T-cell (primary cell): ENCODE data around the gene SERPINB10. TPM values are rescaled to one million over a fixed set of nuclear protein-coding genes. Genes with fewer than 3 reads are reported as not detected.

Source experiments
- ATAC-seq, 4 experiments: fragments of 200-7000 bp in 3 of 4; fragments of 150-1000 bp in 1 of 4; cut with Tn5 transposase; replicated peaks in 1 of 4; 1 replicate in 3 of 4; 2 replicates in 1 of 4; pipeline ENCODE4 v1.10.0; 2021; ENCODE audit warnings: moderate library complexity in 3 of 4, mild to moderate bottlenecking in 2 of 4, moderate number of reproducible peaks in 1 of 4
- CTCF ChIA-PET, 2 donors: fragments of 300-600 bp; sonication (Branson Sonifier 250); formaldehyde crosslinking; loops; one replicate each; lab custom pipeline; 2022; ENCODE audit warnings: antibody characterized with exemption in 2 of 2; lab: Charles Lee
- POLR2A ChIA-PET, 2 donors: fragments of 300-600 bp; sonication (Branson Sonifier 250); formaldehyde crosslinking; loops; one replicate each; lab custom pipeline; 2022; ENCODE audit warnings: antibody characterized with exemption in 2 of 2; lab: Charles Lee
- DNase-seq, 35 experiments: peaks; one replicate each; pipeline versions ENCODE4 v3.0.0 to v3.0.0-alpha.2; 2013 to 2023
- H3K27ac ChIP-seq: one replicate; pipeline ENCODE4 v1.5.1; 2013; ENCODE audit warnings: low read length
- H3K27me3 ChIP-seq, 2 experiments: replicated peaks in 1 of 2; 1 replicate in 1 of 2; 2 replicates in 1 of 2; pipeline versions ENCODE4 v1.6.1 to v1.7.0; 2013; ENCODE audit warnings: low read length in 1 of 2, mixed read lengths in 1 of 2; ENCODE audit not compliant: control insufficient read depth in 2 of 2, insufficient read depth in 2 of 2; ENCODE audit errors: extremely low read depth in 1 of 2
- H3K36me3 ChIP-seq, 2 donors: 1 replicate in 1 of 2; 2 replicates in 1 of 2; pipeline versions ENCODE4 v1.6.1 to v1.7.0; 2013; ENCODE audit warnings: low read length in 1 of 2; ENCODE audit not compliant: control insufficient read depth in 2 of 2, insufficient read depth in 1 of 2; ENCODE audit errors: extremely low read depth in 1 of 2
- H3K4me1 ChIP-seq, 2 experiments: 1 replicate in 1 of 2; 2 replicates in 1 of 2; pipeline versions ENCODE4 v1.6.1 to v1.7.0; 2013; ENCODE audit warnings: low read length in 2 of 2, mixed read lengths in 1 of 2; ENCODE audit not compliant: insufficient read depth in 2 of 2, control insufficient read depth in 1 of 2; ENCODE audit errors: extremely low read depth in 1 of 2
- H3K4me3 ChIP-seq, 2 donors: 1 replicate in 1 of 2; 2 replicates in 1 of 2; pipeline versions ENCODE4 v1.5.1 to v1.7.0; 2013; ENCODE audit warnings: mild to moderate bottlenecking in 2 of 2, low read length in 1 of 2, moderate library complexity in 1 of 2; ENCODE audit not compliant: control insufficient read depth in 1 of 2; ENCODE audit errors: extremely low read depth in 1 of 2
- H3K9me3 ChIP-seq: 2 replicates; pipeline ENCODE4 v1.7.0; 2013
- H3K27ac Mint-ChIP-seq, 2 donors: one replicate each; pipeline ENCODE4 v1.8.0; 2020 to 2021; ENCODE audit warnings: mild to moderate bottlenecking in 2 of 2, mixed read lengths in 2 of 2
- H3K27me3 Mint-ChIP-seq, 2 donors: one replicate each; pipeline ENCODE4 v1.8.0; 2021 to 2022; ENCODE audit warnings: mixed read lengths in 2 of 2
- H3K36me3 Mint-ChIP-seq: one replicate; pipeline ENCODE4 v1.8.0; 2021; ENCODE audit warnings: mixed read lengths
- H3K4me1 Mint-ChIP-seq, 3 donors: one replicate each; pipeline ENCODE4 v1.8.0; 2020 to 2022; ENCODE audit warnings: mixed read lengths in 3 of 3, mild to moderate bottlenecking in 1 of 3
- H3K4me3 Mint-ChIP-seq, 3 donors: one replicate each; pipeline ENCODE4 v1.8.0; 2020 to 2022; ENCODE audit warnings: mild to moderate bottlenecking in 3 of 3, mixed read lengths in 3 of 3, moderate library complexity in 3 of 3
- H3K9me3 Mint-ChIP-seq, 3 donors: one replicate each; pipeline ENCODE4 v1.8.0; 2020 to 2022; ENCODE audit warnings: mixed read lengths in 3 of 3
- WGBS: methylation state at CpG from one replicate; pipeline ENCODE4 v1.1.5; 2013; ENCODE audit warnings: missing lambda C conversion rate; ENCODE audit not compliant: insufficient coverage; 5-methylcytosine and 5-hydroxymethylcytosine counted together
- total RNA-seq, 35 experiments: library from RNA in 6 of 35; stranded (reverse) in 6 of 35; fragments of 120-200 nt in 1 of 35; gene quantifications; one replicate each; pipeline versions ENCODE4 v1.2.1 to v1.2.4 and lab custom pipeline; 2013 to 2026

SERPINB10 gene
- total RNA-seq, 5 donors from 2014 or later (not counting 1 experiment from before 2014, with no cell fraction given): not detected

DNA sequence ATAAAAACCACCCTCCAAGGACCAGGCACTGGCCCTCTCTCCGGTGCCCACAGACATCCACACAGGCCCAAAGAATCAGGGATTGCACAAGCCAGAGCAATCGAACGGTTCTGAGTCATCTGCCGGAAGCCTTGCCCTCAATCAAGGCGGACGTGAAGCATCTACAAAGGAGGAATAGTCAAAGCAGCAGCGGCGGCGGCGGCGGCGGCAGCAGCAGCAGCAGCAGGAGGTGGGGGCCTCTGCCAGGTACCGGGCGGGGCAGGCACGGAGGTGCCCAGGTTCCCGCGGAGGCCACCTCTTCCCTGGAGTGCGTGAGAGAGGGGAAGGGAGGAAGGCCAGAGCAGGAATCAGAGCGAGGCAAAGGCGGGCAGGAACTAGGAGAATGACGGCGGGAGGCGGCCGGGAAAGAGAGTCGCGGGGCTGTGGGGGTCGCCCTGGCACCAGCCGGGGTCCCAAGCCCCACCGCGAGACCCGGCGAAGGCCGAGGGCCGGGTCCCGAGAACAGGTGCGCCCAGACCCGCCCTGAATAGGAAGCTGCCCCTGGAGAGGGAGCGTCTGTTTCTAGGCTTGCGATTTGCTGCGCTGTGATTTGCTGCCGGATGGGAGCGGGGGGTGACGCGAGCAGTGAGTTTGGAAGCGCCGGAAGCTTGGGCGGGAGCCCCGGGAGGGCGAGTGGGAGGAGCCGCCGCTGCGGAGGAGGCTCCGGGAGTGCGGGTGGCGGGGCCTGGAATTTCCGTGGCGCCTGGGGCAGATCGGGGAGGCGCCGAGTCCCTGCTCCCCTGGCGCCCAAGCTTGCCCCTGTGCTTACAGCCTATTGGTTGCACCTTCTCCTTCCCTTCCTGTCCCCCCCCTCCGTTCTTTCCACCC lies 62.4 kb downstream of the SERPINB10 start, which contains the start of gene SERPINB8:
Gene SERPINB8 (plus strand): TSS at position 140 of the 867 bp plus-strand sequence. CDS start 8,228 bp downstream, outside the sequence.
- POLR2A ChIA-PET: no interaction called here
- H3K4me3 Mint-ChIP-seq: peak within 1 kb of the TSS; percentile 92 to 99 (median 93)

DNA sequence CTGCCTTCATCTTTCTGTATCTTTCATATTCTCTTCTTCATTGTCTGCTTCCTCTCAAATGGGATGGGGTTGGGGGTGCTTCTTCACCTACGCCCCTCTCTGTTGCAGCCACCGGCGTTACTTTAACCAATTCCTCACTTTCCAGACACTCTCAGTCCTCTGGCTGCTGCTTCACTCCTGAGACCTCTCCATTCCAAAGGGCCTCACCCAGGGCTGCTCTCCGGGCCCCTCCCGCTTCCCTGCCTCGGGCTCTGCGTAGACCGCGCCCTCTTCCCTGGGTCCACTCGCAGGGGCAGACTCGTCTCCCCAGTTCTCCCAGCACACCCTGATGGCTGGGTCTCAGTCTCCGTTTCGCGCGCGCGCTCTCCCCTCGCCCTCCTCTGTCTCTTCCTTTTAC lies 63.0 kb downstream of the SERPINB10 start:
- Mint-ChIP-seq H3K27me3 (no peaks in the 10 kb centered on the region), H3K4me1 (peaks cover 29 to 48% (median 38%) of the 10 kb centered on the region in 3 donors), H3K27ac (peak overlapping the region; percentile 83 to 96), H3K9me3 (no peaks in the 10 kb centered on the region), H3K36me3 (no peaks in the 10 kb centered on the region), H3K4me3 (peak overlapping the region; percentile 92 to 99 (median 93))
- Histone ChIP-seq H3K27me3 (no peaks in the 10 kb centered on the region), H3K36me3 (no peaks in the 10 kb centered on the region), H3K27ac (peak overlapping the region; percentile 83), H3K9me3 (no peaks in the 10 kb centered on the region), H3K4me3 (peak overlapping the region; percentile 77 to 86), H3K4me1 (peaks cover 4 to 14% of the 10 kb centered on the region in 2 experiments)
- ATAC-seq (no peak), DNase-seq (no peak)
- 67% methylated on average over 16 of the region's 18 CpGs for WGBS
- POLR2A ChIA-PET: no interaction called here
- CTCF ChIA-PET: no interaction called here

More for the DNA sequence above, 62.4 kb downstream of the SERPINB10 start, which contains the start of gene SERPINB8:
- Histone ChIP-seq H3K4me3 (peak within 1 kb of the TSS; percentile 77 to 86), H3K27me3 (no peaks in the 10 kb centered on the region), H3K4me1 (peaks cover 4 to 14% of the 10 kb centered on the region in 2 experiments), H3K27ac (peak within 1 kb of the TSS; percentile 83), H3K9me3 (no peaks in the 10 kb centered on the region), H3K36me3 (no peaks in the 10 kb centered on the region)
- peak; percentile 87 to 92 (median 90) for ATAC-seq
- peak; percentile 58 to 86 (median 72) for DNase-seq
- no peaks in the 10 kb centered on the region for H3K9me3 Mint-ChIP-seq
- H3K36me3 Mint-ChIP-seq: no peaks in the 10 kb centered on the region
- H3K27ac Mint-ChIP-seq: peak within 1 kb of the TSS; percentile 95 to 96
- peaks cover 28 to 46% (median 37%) of the 10 kb centered on the region in 3 donors for H3K4me1 Mint-ChIP-seq
- WGBS: under 1% methylated on average over 53 of the region's 62 CpGs
- H3K27me3 Mint-ChIP-seq: no peaks in the 10 kb centered on the region
- CTCF ChIA-PET: interaction anchor here in 1 of 2 donors (0.6 kb wide), 1 partner anchor 989 kb away, joined by 3 read pairs; no protein-coding TSS in a partner anchor

DNA sequence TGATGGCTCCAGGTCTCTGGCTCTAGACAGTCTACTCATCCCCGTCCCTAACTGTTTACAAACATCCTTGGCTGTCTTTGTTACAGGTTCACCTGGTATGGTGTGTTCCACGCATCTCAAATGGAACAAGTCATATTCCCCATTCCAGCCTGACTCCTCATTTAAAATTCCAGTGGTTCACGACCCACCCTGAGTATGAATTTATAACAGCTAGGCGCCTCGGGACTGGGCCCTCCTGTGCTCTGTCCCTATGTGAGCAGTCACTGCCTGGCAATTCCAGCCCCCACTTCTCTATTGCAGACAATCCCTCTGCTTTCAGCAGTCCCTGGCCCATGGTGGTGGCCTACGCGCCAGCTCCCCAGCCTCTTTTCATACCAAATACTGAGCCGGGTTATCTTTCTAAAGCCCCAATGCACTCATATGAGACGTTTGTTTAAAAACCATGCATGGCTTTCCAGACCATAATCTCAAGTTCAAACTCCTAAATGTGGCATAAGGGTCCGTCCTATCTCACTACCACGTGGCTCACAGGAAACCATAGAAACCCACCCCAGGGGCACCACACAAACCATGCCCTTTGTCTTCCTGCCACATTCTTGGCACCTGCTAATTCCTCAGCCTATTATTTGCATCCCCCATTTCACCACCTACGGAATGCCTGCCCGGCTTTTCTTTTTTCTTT lies 63.7 kb downstream of the SERPINB10 start:
- H3K4me1 ChIP-seq: peaks cover 4 to 14% of the 10 kb centered on the region in 2 experiments
- no peak for ATAC-seq
- no peak for DNase-seq
- no peaks in the 10 kb centered on the region for H3K9me3 ChIP-seq
- H3K9me3 Mint-ChIP-seq: no peaks in the 10 kb centered on the region
- H3K27ac Mint-ChIP-seq: peak overlapping the region; percentile 83 to 96
- CTCF ChIA-PET: no interaction called here
- H3K36me3 Mint-ChIP-seq: no peaks in the 10 kb centered on the region
- WGBS: 81% methylated on average over 10 of the region's 13 CpGs
- POLR2A ChIA-PET: no interaction called here
- H3K4me1 Mint-ChIP-seq: peaks cover 29 to 48% (median 38%) of the 10 kb centered on the region in 3 donors
- H3K27ac ChIP-seq: no peak overlapping the region
- H3K27me3 ChIP-seq: no peaks in the 10 kb centered on the region
- H3K4me3 ChIP-seq: no peak overlapping the region
- H3K36me3 ChIP-seq: no peaks in the 10 kb centered on the region
- peak overlapping the region; percentile 92 to 99 (median 93) for H3K4me3 Mint-ChIP-seq
- H3K27me3 Mint-ChIP-seq: no peaks in the 10 kb centered on the region

DNA sequence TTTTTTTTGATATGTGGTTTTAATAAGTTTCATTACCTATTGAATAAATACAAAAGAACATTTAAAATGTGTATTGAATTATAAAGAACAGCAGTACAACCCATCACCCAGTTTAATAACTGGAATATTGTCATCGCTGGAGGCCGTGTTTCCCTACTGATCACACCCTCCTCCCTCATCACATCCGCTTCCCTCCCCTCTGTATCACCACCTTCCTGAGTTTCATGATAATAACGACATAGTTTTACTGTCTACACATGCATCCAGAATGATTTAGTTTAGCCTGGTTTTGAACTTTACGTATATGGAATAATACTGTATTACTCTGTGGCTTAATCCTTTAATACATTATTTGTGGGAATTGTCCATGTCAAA lies 64.2 kb downstream of the SERPINB10 start:
- Mint-ChIP-seq H3K4me1 (peaks cover 29 to 48% (median 38%) of the 10 kb centered on the region in 3 donors), H3K36me3 (no peaks in the 10 kb centered on the region), H3K27me3 (no peaks in the 10 kb centered on the region), H3K9me3 (no peaks in the 10 kb centered on the region), H3K4me3 (peak overlapping the region; percentile 92 to 99 (median 93)), H3K27ac (no peak overlapping the region)
- no peaks in the 10 kb centered on the region for H3K36me3 ChIP-seq
- no CpG with 5 or more reads among the region's 5 CpGs for WGBS
- H3K27me3 ChIP-seq: no peaks in the 10 kb centered on the region
- H3K9me3 ChIP-seq: no peaks in the 10 kb centered on the region
- H3K4me1 ChIP-seq: peaks cover 4 to 14% of the 10 kb centered on the region in 2 experiments
- no peak for ATAC-seq
- H3K27ac ChIP-seq: no peak overlapping the region
- CTCF ChIA-PET: interaction anchor here (0.6 to 1.3 kb wide), 2 partner anchors 453 to 1784 kb away, joined by 3 read pairs; no protein-coding TSS in a partner anchor
- no peak overlapping the region for H3K4me3 ChIP-seq
- POLR2A ChIA-PET: no interaction called here
- no peak for DNase-seq

- WGBS: no CpG with 5 or more reads among the region's 2 CpGs
- H3K9me3 ChIP-seq: no peaks in the 10 kb centered on the region
- H3K27me3 ChIP-seq: no peaks in the 10 kb centered on the region
- H3K27me3 Mint-ChIP-seq: no peaks in the 10 kb centered on the region
- H3K4me1 ChIP-seq: peaks cover 0 to 14% of the 10 kb centered on the region in 2 experiments
- H3K27ac ChIP-seq: no peak overlapping the region
- no peak overlapping the region for H3K4me3 Mint-ChIP-seq
- POLR2A ChIA-PET: interaction anchor here in 1 of 2 donors (0.6 kb wide), 1 partner anchor 67 kb away, joined by 6 read pairs; no protein-coding TSS in a partner anchor
- no peak overlapping the region for H3K27ac Mint-ChIP-seq
- DNase-seq (peak in 7 of 35 experiments; percentile 7 to 54 (median 19)), ATAC-seq (no peak)
- CTCF ChIA-PET: interaction anchor here (0.6 to 3.2 kb wide), 6 partner anchors 11 to 457 kb away, joined by 3 to 21 read pairs (median 4); no protein-coding TSS in a partner anchor
- no peak overlapping the region for H3K4me3 ChIP-seq
- peaks cover 25 to 42% (median 34%) of the 10 kb centered on the region in 3 donors for H3K4me1 Mint-ChIP-seq
- H3K36me3 Mint-ChIP-seq: peaks cover 6% of the 10 kb centered on the region
- H3K9me3 Mint-ChIP-seq: no peaks in the 10 kb centered on the region
- H3K36me3 ChIP-seq: no peaks in the 10 kb centered on the region
Observed at GRCh38 chr18:63974991-63975390, 67.2 kb downstream of the SERPINB10 start.

DNA sequence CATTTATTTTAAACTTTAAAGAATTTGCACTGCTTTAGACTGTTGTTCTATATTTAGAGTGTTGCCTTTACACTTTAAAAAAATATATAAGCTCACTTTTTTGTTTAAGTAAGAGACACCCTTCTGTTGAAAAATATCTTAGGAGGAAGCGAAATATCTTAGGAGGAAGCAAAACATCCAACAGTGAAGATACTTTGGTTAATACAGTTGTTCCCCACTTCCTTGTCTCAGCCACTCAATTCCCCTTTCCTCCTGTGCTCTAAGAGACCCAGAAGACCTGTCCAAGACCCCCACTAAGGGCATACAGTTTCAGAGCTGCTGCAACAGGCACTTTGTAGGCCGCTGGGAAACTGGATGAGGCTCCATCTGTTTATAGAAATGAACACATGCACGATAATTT lies 67.9 kb downstream of the SERPINB10 start:
- ChIA-PET CTCF (interaction anchor here (0.6 to 3.2 kb wide), 5 partner anchors 12 to 458 kb away, joined by 3 to 21 read pairs (median 3); no protein-coding TSS in a partner anchor), POLR2A (no interaction called here)
- no peaks in the 10 kb centered on the region for H3K27me3 ChIP-seq
- peaks cover 10% of the 10 kb centered on the region for H3K36me3 Mint-ChIP-seq
- no peak for ATAC-seq
- no peak overlapping the region for H3K27ac ChIP-seq
- H3K27ac Mint-ChIP-seq: no peak overlapping the region
- H3K9me3 Mint-ChIP-seq: no peaks in the 10 kb centered on the region
- H3K9me3 ChIP-seq: no peaks in the 10 kb centered on the region
- peaks cover 0 to 13% of the 10 kb centered on the region in 2 experiments for H3K4me1 ChIP-seq
- no CpG with 5 or more reads among the region's 3 CpGs for WGBS
- peaks cover 26 to 43% (median 31%) of the 10 kb centered on the region in 3 donors for H3K4me1 Mint-ChIP-seq
- H3K4me3 Mint-ChIP-seq: no peak overlapping the region
- H3K4me3 ChIP-seq: no peak overlapping the region
- no peak for DNase-seq
- H3K36me3 ChIP-seq: peaks cover 0 to 5% of the 10 kb centered on the region in 2 donors
- no peaks in the 10 kb centered on the region for H3K27me3 Mint-ChIP-seq
